GM12892 (cell line): ENCODE measurements around the gene MFAP3L.

ENCODE experiments used
- POLR2AphosphoS5 ChIP-seq: IDR thresholded peaks from 2 replicates; pipeline ENCODE4 v1.6.1; 2011; ENCODE audit warnings: low read depth, low read length, control low read depth
- TAF1 ChIP-seq: IDR thresholded peaks from 2 replicates; pipeline ENCODE4 v1.6.1; 2011; ENCODE audit warnings: low read depth, mild to moderate bottlenecking, control low read depth, low read length, borderline replicate concordance

DNA sequence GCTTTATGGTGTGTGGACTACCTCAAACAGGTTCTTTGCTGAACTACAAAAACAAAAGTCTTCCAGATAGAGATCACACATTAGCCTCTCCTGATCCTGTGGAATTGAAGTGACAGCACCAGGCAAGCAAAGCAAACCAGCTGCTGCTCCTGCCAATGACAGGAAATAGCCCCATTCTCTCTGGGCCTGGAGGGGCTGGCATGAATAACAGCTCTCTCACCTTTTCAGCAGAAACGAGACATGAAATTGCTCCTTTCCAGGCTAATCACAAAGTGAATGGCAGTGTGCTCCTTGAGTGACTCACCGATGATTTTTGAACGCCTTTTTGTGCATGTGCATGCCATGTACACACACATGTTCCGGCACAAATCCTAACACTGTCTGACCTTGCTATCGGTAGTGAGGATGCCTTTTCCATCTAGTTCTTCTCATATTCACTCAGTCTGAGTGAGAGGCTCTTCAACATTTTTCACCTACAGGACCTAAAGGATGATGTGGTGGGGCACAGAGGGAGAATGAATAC lies 24.4 kb downstream of the MFAP3L start:
- TF ChIP-seq TAF1, result no peak
- TF ChIP-seq POLR2AphosphoS5, result no peak
